Keratinocyte (primary cell): ENCODE results near the gene ARFRP1. TPM values are rescaled to one million over a fixed set of nuclear protein-coding genes. Genes with fewer than 3 reads are reported as not detected.

Experiments
- DNase-seq: peaks from one replicate; pipeline ENCODE4 v3.0.0-alpha.2; 2011; ENCODE audit warnings: low read depth, missing footprints, low spot score
- FAIRE-seq: peaks from 2 replicates; lab custom pipeline; 2011; peaks lifted over from hg19 to GRCh38; lab: Jason Lieb, UNC
- H2AFZ ChIP-seq: 2 replicates; pipeline ENCODE4 v1.6.0; 2012; ENCODE audit warnings: low read length, control low read depth, inconsistent platforms; ENCODE audit not compliant: control insufficient read depth
- H3K27ac ChIP-seq: 2 replicates; pipeline ENCODE4 v1.5.1; 2011; ENCODE audit warnings: low read length; ENCODE audit not compliant: control insufficient read depth, insufficient read depth
- H3K27me3 ChIP-seq: 3 replicates; pipeline ENCODE4 v1.6.0; 2011; ENCODE audit warnings: low read length; ENCODE audit not compliant: control insufficient read depth, insufficient read depth; ENCODE audit errors: extremely low read depth
- H3K36me3 ChIP-seq, 2 experiments: 2 replicates in 1 of 2; 3 replicates in 1 of 2; pipeline ENCODE4 v1.5.1; 2011; ENCODE audit warnings: low read length in 2 of 2, mild to moderate bottlenecking in 1 of 2; ENCODE audit not compliant: control insufficient read depth in 2 of 2, insufficient read depth in 2 of 2; ENCODE audit errors: extremely low read depth in 1 of 2
- H3K4me1 ChIP-seq: 3 replicates; pipeline ENCODE4 v1.5.1; 2011; ENCODE audit warnings: low read length; ENCODE audit not compliant: control insufficient read depth, insufficient read depth; ENCODE audit errors: extremely low read depth
- H3K4me2 ChIP-seq: 3 replicates; pipeline ENCODE4 v1.6.0; 2011; ENCODE audit warnings: low read depth, low read length; ENCODE audit not compliant: control insufficient read depth, insufficient read depth; ENCODE audit errors: extremely low read depth
- H3K4me3 ChIP-seq, 3 experiments: fragments of 200-600 bp in 1 of 3; sonication (generic) in 1 of 3; 2 replicates in 2 of 3; 3 replicates in 1 of 3; pipeline ENCODE4 v1.5.1; 2011 to 2016; ENCODE audit warnings: low read length in 3 of 3, mild to moderate bottlenecking in 3 of 3, control low read depth in 2 of 3, inconsistent platforms in 1 of 3, low read depth in 1 of 3, mixed read lengths in 1 of 3, mixed run types in 1 of 3, moderate library complexity in 1 of 3; ENCODE audit not compliant: control insufficient read depth in 2 of 3, insufficient read depth in 2 of 3; ENCODE audit errors: extremely low read depth in 1 of 3
- H3K79me2 ChIP-seq: 2 replicates; pipeline ENCODE4 v1.6.0; 2012; ENCODE audit warnings: low read length; ENCODE audit not compliant: control insufficient read depth, insufficient read depth
- H3K9ac ChIP-seq: 3 replicates; pipeline ENCODE4 v1.6.0; 2011; ENCODE audit warnings: low read length; ENCODE audit not compliant: control insufficient read depth, insufficient read depth; ENCODE audit errors: extremely low read depth
- H3K9me1 ChIP-seq: 3 replicates; pipeline ENCODE4 v1.6.0; 2011; ENCODE audit warnings: low read length; ENCODE audit not compliant: control insufficient read depth, insufficient read depth; ENCODE audit errors: extremely low read depth
- H3K9me3 ChIP-seq: 2 replicates; pipeline ENCODE4 v1.5.1; 2012; ENCODE audit warnings: low read depth, low read length; ENCODE audit not compliant: control insufficient read depth
- H4K20me1 ChIP-seq: 3 replicates; pipeline ENCODE4 v1.6.0; 2011; ENCODE audit warnings: low read length; ENCODE audit not compliant: control insufficient read depth, insufficient read depth; ENCODE audit errors: extremely low read depth
- CTCF ChIP-seq, 3 experiments: IDR thresholded peaks in 1 of 3; conservative IDR thresholded peaks in 1 of 3; optimal IDR thresholded peaks in 1 of 3; 2 replicates in 2 of 3; 3 replicates in 1 of 3; pipeline versions ENCODE3 to v1.5.1; 2011; ENCODE audit warnings: low read length in 3 of 3, mild to moderate bottlenecking in 3 of 3, moderate library complexity in 2 of 3, control low read depth in 1 of 3, inconsistent platforms in 1 of 3; ENCODE audit not compliant: insufficient read depth in 2 of 3; ENCODE audit errors: extremely low read depth in 1 of 3
- EZH2 ChIP-seq: IDR thresholded peaks from one replicate; pipeline ENCODE4 v1.6.1; 2012; ENCODE audit warnings: inconsistent platforms, mild to moderate bottlenecking, low read length, moderate library complexity
- dilution Hi-C: fragments of 300-500 bp; cut with MboI; formaldehyde crosslinking; loops from one replicate; pipeline ENCODE4 v1.7.0; 2020; ENCODE audit warnings: low sequenced_read_pairs; ENCODE audit not compliant: extremely low pct_ligation_motif_present
- polyA plus RNA-seq, 5 experiments: library from polyadenylated mRNA; depleted of rRNA in 3 of 5; stranded (reverse) in 3 of 5; stranded (forward) in 1 of 5; unstranded in 1 of 5; fragments of >200 nt; gene quantifications; 1 replicate in 1 of 5; 2 replicates in 3 of 5; 3 replicates in 1 of 5; pipeline versions ENCODE4 v1.2.1 to v1.2.3, GENCODE V29; 2011 to 2012; ENCODE audit warnings: missing spikeins in 2 of 5, low read depth in 1 of 5, low replicate concordance in 1 of 5

Gene ARFRP1
- polyA plus RNA-seq, 1 donor (not counting 4 experiments of a cell fraction or from before 2014, with no cell fraction given) = 30.4 TPM

DNA sequence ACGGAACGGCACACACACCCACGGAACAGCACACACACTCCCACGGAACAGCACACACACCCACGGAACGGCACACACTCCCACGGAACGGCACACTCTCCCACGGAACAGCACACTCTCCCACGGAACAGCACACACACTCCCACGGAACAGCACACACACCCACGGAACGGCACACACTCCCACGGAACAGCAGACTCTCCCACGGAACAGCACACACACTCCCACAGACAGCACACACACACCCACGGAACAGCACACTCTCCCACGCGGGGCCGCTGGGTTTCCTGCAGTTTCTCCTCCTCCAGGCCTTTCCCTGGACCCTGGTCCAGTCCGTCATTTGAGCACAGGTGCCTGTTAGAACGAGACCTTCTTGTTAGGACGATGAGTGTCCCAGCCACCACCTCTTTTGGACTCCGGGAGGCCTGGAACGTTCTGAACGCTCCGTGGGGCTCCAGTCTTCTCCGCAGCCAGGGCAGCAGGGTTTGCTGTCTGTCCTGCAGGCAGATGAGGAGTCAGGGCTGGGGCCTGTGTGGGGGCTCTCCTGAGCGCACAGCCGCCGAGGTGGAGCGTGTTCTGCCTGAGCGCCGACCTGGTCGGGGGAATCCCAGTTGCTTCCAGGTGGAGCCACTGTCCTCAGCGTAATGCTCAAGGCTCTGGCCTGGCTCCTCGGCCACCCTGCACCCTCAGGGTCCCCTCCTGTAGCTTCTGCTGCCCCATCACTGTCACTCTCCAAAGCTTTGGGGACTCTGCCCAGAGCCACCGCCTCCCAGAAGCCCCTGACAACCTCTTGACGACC lies 28.9 kb downstream of the ARFRP1 start:
- Histone ChIP-seq H3K36me3 (peaks cover 17 to 21% of the 10 kb centered on the region in 2 experiments), H2AFZ (no peak overlapping the region), H3K79me2 (no peaks in the 10 kb centered on the region), H3K4me3 (no peak overlapping the region), H3K9me1 (no peaks in the 10 kb centered on the region), H3K9ac (no peak overlapping the region), H3K4me1 (peaks cover 21% of the 10 kb centered on the region), H3K27ac (no peak overlapping the region), H3K4me2 (no peak overlapping the region), H3K9me3 (no peaks in the 10 kb centered on the region), H4K20me1 (no peaks in the 10 kb centered on the region), H3K27me3 (no peaks in the 10 kb centered on the region)
- DNase-seq = no peak
- FAIRE-seq = no peak
- no peak for TF ChIP-seq CTCF (optimal IDR thresholded peaks at IDR 0.05 in 1 of 3, IDR thresholded peaks at IDR 0.05 in 1 of 3, conservative IDR thresholded peaks at IDR 0.05 in 1 of 3; ENCODE audit: extremely low read depth in 1 of 3, insufficient read depth in 2 of 3, low read length in 3 of 3)
- TF ChIP-seq EZH2 = no peak
- dilution Hi-C loops = no loop called here

GRCh38 chr20:63678071-63678470 lies 29.7 kb downstream of the ARFRP1 start:
- no peak for FAIRE-seq
- Histone ChIP-seq H3K9ac (no peak overlapping the region), H3K9me3 (no peaks in the 10 kb centered on the region)

More at GRCh38 chr20:63678071-63678470, 29.7 kb downstream of the ARFRP1 start:
- Histone ChIP-seq H4K20me1 (no peaks in the 10 kb centered on the region), H3K36me3 (peaks cover 17% of the 10 kb centered on the region in 2 experiments), H3K27me3 (no peaks in the 10 kb centered on the region), H3K9me1 (no peaks in the 10 kb centered on the region), H2AFZ (no peak overlapping the region), H3K4me2 (no peak overlapping the region), H3K79me2 (no peaks in the 10 kb centered on the region), H3K4me1 (peaks cover 16% of the 10 kb centered on the region), H3K4me3 (no peak overlapping the region), H3K27ac (no peak overlapping the region)
- DNase-seq = no peak
- dilution Hi-C loops = no loop called here
- TF ChIP-seq EZH2 = no peak
- no peak for TF ChIP-seq CTCF (optimal IDR thresholded peaks at IDR 0.05 in 1 of 3, IDR thresholded peaks at IDR 0.05 in 1 of 3, conservative IDR thresholded peaks at IDR 0.05 in 1 of 3; ENCODE audit: extremely low read depth in 1 of 3, insufficient read depth in 2 of 3, low read length in 3 of 3)
